GM12874 (cell line): ENCODE results near the gene CANT1.

ENCODE experiments used
- TF ChIP-seq, protein P1 (sequence below): IDR thresholded peaks from 2 replicates; pipeline ENCODE4 v1.5.1; 2011; ENCODE audit warnings: low read depth, mild to moderate bottlenecking, control low read depth, low read length, moderate library complexity; ENCODE audit not compliant: insufficient read depth

CANT1 gene

DNA sequence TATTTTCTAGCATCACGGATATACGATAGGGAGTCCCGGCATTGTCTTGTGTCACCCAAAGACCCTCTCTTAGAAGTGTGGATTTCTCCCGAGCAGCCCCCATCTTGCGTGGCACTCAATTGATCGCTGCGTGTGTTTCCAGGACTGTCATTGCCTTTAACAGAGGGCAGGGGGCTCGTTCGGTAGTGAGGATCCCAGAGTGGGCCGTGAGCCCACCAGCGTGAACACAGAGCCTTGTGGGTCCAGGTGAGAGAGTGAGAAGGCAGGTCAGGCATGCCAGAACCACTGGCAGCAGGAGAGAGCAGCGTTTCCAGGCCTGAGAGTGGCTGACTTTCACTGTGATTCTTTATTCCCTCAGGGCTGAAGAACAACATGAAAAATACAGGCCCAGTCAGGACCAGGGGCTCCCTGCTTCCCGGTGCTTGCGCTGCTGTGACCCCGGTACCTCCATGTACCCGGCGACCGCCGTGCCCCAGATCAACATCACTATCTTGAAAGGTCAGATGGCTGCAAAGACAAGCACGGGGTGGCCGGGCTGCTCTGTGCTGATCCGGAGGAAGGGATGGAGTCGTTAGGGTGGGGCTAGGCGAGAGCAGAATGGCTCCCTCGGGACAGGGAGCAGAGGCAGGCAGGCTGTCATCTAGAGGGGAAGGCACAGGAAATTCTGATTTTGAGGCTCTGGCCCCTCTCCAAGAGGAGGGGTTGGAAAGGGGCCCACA lies 36.8 kb upstream of the CANT1 start:
- TF ChIP-seq, protein P1, sequence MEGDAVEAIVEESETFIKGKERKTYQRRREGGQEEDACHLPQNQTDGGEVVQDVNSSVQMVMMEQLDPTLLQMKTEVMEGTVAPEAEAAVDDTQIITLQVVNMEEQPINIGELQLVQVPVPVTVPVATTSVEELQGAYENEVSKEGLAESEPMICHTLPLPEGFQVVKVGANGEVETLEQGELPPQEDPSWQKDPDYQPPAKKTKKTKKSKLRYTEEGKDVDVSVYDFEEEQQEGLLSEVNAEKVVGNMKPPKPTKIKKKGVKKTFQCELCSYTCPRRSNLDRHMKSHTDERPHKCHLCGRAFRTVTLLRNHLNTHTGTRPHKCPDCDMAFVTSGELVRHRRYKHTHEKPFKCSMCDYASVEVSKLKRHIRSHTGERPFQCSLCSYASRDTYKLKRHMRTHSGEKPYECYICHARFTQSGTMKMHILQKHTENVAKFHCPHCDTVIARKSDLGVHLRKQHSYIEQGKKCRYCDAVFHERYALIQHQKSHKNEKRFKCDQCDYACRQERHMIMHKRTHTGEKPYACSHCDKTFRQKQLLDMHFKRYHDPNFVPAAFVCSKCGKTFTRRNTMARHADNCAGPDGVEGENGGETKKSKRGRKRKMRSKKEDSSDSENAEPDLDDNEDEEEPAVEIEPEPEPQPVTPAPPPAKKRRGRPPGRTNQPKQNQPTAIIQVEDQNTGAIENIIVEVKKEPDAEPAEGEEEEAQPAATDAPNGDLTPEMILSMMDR = no peak

DNA sequence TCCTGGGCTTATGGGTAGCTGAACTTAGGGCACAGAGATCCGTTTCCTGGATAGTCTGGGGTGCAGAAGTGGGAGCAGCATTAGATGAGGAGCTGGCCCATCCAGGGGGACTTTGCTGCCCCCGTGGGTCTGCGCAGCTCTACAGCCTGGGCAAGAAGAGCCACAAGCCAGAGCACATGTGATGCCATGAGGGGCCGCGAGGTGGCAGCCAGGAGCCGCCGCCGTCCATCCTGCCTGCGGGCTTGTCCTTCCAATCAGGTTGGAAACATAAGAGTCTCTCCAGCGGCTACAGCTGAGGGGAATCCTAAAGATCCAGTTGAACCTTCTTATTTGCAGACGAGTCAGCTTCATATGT lies 36.3 kb upstream of the CANT1 start:
- TF ChIP-seq, protein P1 = peak; percentile 96

DNA sequence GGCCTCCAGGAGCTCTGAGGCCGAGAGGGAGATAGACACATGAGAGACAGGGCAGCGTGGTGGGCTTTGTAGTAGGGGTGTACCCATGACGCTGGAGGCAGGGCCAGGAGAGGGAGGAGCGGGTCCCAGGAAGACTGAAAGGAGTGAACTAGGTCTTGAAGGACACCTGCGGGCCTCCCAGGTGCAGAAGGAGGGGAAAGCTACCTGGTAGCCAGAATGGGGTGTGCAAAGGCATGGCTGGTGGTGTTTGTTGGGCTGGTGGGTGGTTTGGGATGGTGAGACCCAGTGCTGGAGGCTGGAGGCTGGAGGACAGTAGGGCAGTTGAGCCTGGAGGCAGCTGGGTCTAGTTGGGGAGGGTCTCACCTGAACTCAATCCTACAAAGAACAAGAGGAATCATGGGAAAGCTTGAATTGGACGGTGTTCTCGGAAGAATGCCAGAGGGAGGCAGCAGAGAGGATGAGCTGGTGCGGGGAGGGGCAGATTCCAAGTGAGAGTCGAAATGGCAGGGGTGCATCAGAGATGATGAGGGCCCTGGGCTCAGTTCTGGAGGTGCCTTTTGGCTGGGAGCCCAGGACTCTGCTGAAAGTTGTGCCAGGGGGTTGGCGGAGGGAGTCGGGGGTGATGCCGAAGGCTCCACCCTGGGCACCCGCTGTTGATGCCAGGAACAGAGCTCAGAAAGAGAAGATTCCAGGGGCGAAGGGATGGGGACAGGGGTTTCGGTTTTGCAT lies 35.6 kb upstream of the CANT1 start:
- TF ChIP-seq, protein P1 = no peak

DNA sequence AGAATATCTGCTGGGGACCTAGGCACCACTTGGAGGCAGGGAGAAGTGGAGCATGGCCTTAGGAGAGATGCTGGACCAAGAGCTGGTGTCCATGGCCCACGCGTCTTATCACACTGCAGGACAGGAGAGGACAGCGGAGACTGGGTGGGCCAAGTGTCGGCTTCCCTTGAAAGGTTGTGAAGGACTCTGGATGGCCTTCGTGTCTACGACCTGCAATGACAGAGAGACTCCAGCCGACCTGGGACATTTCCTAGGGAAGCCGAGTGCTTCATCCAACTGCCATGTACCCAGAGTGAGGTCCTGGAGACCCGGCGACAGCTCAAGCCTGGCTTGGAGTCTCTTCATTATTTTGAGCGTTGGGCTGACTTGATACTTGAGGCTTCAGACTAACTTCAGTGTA lies 34.9 kb upstream of the CANT1 start:
- TF ChIP-seq, protein P1 = no peak

DNA sequence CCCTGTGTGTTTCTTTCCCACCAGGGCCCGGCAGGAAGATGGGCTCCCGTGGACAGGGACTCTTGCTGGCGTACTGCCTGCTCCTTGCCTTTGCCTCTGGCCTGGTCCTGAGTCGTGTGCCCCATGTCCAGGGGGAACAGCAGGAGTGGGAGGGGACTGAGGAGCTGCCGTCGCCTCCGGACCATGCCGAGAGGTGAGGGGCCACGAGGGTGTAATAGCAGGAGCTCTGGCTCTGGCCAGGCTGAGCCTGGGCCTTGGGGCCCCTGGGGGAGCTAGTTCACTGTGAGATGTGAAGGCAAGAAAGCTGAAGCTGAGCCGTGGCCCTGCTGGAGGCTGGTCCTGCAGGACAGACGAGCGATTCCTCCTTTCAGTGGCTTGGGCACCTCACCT lies 34.4 kb upstream of the CANT1 start:
- TF ChIP-seq, protein P1 = no peak

DNA sequence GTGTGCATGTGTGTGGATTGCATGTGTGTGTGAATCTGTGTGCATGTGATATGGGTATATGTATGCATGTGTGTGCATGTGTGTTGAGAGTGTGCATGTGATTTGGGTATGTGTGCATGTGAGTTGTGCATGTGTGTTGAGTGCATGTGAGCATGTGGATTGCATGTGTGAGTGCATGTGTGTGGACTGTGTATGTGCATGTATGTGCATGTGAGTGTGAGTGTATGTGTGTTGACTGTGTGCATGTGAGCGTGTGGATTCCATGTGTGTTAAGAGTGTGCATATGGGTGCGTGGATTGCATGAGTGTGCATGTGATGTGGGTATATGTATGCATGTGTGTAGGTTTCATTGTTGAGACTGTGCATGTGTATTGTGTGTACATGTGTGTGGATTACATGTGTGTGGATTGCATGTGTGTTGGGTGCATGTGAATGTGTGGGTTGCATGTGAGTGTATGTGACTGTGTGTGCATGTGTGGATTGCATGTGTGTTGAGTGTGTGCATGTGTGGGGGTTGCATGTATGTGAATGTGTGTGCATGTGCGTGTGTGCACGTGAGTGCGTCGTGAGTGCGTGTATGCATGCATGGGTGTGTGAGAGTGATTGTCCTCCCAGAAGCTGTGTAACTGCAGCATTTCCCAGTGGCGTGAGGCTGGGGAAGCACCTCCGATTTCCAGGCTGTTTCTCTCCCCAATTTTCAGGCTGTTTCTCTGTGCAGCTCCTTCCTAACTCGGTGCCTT lies 33.8 kb upstream of the CANT1 start:
- TF ChIP-seq, protein P1 = no peak

DNA sequence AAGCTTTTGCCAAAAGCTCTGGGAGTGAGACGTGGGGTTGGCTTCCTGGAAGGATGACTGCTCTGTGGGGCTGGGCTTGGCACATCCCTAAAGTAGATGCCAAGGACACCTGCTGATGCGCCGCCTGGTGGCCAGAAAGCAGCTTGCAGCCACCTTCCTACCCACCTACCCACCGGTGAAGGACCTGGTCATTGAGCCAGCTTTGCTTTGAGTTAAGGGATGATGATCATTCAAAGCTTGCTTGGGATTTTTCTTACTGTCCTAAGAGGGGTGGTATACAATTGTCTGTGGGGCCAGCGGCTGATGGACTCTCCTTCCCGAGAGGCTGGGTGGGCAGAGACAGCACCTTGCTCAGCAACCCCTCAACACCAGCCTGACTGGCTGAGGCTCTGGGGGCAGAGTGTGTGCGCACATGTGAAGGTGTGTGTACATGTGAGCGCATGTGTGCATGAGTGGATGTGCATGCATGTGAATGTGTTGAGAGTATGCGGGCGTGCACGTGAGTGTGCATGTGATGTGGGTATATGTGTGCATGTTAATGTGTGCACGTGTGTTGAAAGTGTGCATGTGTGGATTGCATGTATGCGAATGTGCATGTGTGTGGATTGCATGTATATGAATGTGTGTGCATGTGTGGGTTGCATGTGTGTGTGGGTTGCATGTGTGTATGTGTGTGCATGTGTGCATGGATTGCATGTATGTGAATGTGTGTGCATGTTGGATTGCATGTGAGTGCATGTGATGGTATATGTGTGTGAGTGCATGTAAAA lies 33.0 kb upstream of the CANT1 start:
- TF ChIP-seq, protein P1 = no peak
